ENCODE measurements around the gene DHDDS.

Gene DHDDS

GRCh38 chr1:26395754-26396153, 36.4 kb upstream of the DHDDS start:
- H3K4me3 ChIP-seq (replicated peaks; ENCODE audit: low read depth, low read length), result no peak overlapping the region
- no peak for TF ChIP-seq CTCF (IDR thresholded peaks at IDR 0.05; ENCODE audit: low read length, missing control alignments)
- DNase-seq (ENCODE audit: low read depth), result no peak

- DNase-seq (ENCODE audit: low read depth), result no peak
- H3K4me3 ChIP-seq (replicated peaks; ENCODE audit: low read depth, low read length), result no peak overlapping the region
- no peak for TF ChIP-seq CTCF (IDR thresholded peaks at IDR 0.05; ENCODE audit: low read length, missing control alignments)
Observed at GRCh38 chr1:26399034-26399433, 33.1 kb upstream of the DHDDS start.

- TF ChIP-seq CTCF (IDR thresholded peaks at IDR 0.05; ENCODE audit: low read length, missing control alignments), result no peak
- no peak overlapping the region for H3K4me3 ChIP-seq (replicated peaks; ENCODE audit: low read depth, low read length)
- DNase-seq (ENCODE audit: low read depth), result no peak
Observed at GRCh38 chr1:26401891-26402290, 30.2 kb upstream of the DHDDS start.

- DNase-seq (ENCODE audit: low read depth), result no peak
- no peak for TF ChIP-seq CTCF (IDR thresholded peaks at IDR 0.05; ENCODE audit: low read length, missing control alignments)
Observed at GRCh38 chr1:26403656-26404055, 28.5 kb upstream of the DHDDS start.

GRCh38 chr1:26404641-26405040, 27.5 kb upstream of the DHDDS start:
- no peak for TF ChIP-seq CTCF (IDR thresholded peaks at IDR 0.05; ENCODE audit: low read length, missing control alignments)
- no peak overlapping the region for H3K4me3 ChIP-seq (replicated peaks; ENCODE audit: low read depth, low read length)
- DNase-seq (ENCODE audit: low read depth), result no peak

More at GRCh38 chr1:26403656-26404055, 28.5 kb upstream of the DHDDS start:
- no peak overlapping the region for H3K4me3 ChIP-seq (replicated peaks; ENCODE audit: low read depth, low read length)

- H3K4me3 ChIP-seq (replicated peaks; ENCODE audit: low read depth, low read length), result no peak overlapping the region
- TF ChIP-seq CTCF (IDR thresholded peaks at IDR 0.05; ENCODE audit: low read length, missing control alignments), result no peak
- peak; percentile 65 for DNase-seq (ENCODE audit: low read depth)
Observed at GRCh38 chr1:26405281-26405915, 26.7 kb upstream of the DHDDS start.

GRCh38 chr1:26408604-26409003, 23.5 kb upstream of the DHDDS start:
- peak; percentile 82 for DNase-seq (ENCODE audit: low read depth)
- TF ChIP-seq CTCF (IDR thresholded peaks at IDR 0.05; ENCODE audit: low read length, missing control alignments), result no peak
- H3K4me3 ChIP-seq (replicated peaks; ENCODE audit: low read depth, low read length), result no peak overlapping the region
